HEK293 (cell line): ENCODE data around the gene HOXC5.

Experiments
- CTCF ChIA-PET: fragments of 350-600 bp; formaldehyde crosslinking; extraction: SDS; loops from one replicate; lab custom pipeline; 2021; ENCODE audit warnings: antibody characterized with exemption; lab: Yijun Ruan, JAX
- POLR2A ChIA-PET: fragments of 300-600 bp; formaldehyde crosslinking; extraction: SDS; loops from one replicate; lab custom pipeline; 2020; ENCODE audit warnings: antibody characterized with exemption, inconsistent platforms; lab: Yijun Ruan, JAX
- H3K27ac ChIP-seq: fragments of 200-500 bp; sonication (Bioruptor generic); 2 replicates; pipeline ENCODE4 v1.5.1; 2014; ENCODE audit warnings: low read depth, low read length, control low read depth, inconsistent platforms; ENCODE audit errors: extremely low read depth
- H3K36me3 ChIP-seq, 2 experiments: fragments of 200-500 bp in 1 of 2; sonication (Bioruptor generic) in 1 of 2; 1 replicate in 1 of 2; 2 replicates in 1 of 2; pipeline ENCODE4 v1.5.1; 2014 to 2017; ENCODE audit warnings: inconsistent platforms in 2 of 2, low read length in 2 of 2; ENCODE audit not compliant: control insufficient read depth in 2 of 2, insufficient read depth in 1 of 2
- H3K4me1 ChIP-seq: fragments of 200-500 bp; sonication (Bioruptor generic); 2 replicates; pipeline ENCODE4 v1.5.1; 2014; ENCODE audit warnings: mild to moderate bottlenecking, low read length, inconsistent platforms; ENCODE audit not compliant: control insufficient read depth, insufficient read depth
- H3K4me3 ChIP-seq: 2 replicates; pipeline ENCODE4 v1.5.1; 2011; ENCODE audit warnings: low read depth, mild to moderate bottlenecking, control low read depth, low read length, moderate library complexity
- H3K9me3 ChIP-seq: fragments of 200-500 bp; sonication (Bioruptor generic); 2 replicates; pipeline ENCODE4 v1.5.1; 2014; ENCODE audit warnings: low read depth, low read length, inconsistent platforms; ENCODE audit not compliant: control insufficient read depth, insufficient read depth
- HOXD13 ChIP-seq: sonication (generic); formaldehyde crosslinking; IDR thresholded peaks from 2 replicates; pipeline ENCODE4 v1.8.0; 2022; ENCODE audit warnings: missing genetic modification reagents, borderline replicate concordance
- PRDM1 ChIP-seq: fragments of 450-650 bp; formaldehyde crosslinking; IDR thresholded peaks from 2 replicates; pipeline ENCODE4; 2016; ENCODE audit warnings: missing biosample characterization, missing genetic modification characterization
- PRDM4 ChIP-seq: fragments of 450-650 bp; formaldehyde crosslinking; IDR thresholded peaks from 2 replicates; pipeline ENCODE4 v1.5.1; 2017; ENCODE audit warnings: missing biosample characterization, missing genetic modification characterization
- RBAK ChIP-seq: fragments of 450-650 bp; formaldehyde crosslinking; IDR thresholded peaks from 2 replicates; pipeline ENCODE4 v1.5.1; 2016; ENCODE audit warnings: missing biosample characterization, missing genetic modification characterization
- REPIN1 ChIP-seq: fragments of 450-650 bp; formaldehyde crosslinking; IDR thresholded peaks from 2 replicates; pipeline ENCODE4 v1.5.1; 2017; ENCODE audit warnings: missing biosample characterization, missing genetic modification characterization, low read depth
- SETDB1 ChIP-seq: IDR thresholded peaks from one replicate; pipeline ENCODE4 v1.6.1; 2017; ENCODE audit warnings: mild to moderate bottlenecking, low read length, moderate library complexity, mixed read lengths; ENCODE audit not compliant: insufficient read length
- ZBTB10 ChIP-seq: fragments of 450-650 bp; formaldehyde crosslinking; IDR thresholded peaks from 2 replicates; pipeline ENCODE4 v1.5.1; 2016; ENCODE audit warnings: missing biosample characterization, missing genetic modification characterization
- ZBTB21 ChIP-seq: fragments of 450-650 bp; formaldehyde crosslinking; IDR thresholded peaks from 2 replicates; pipeline ENCODE4 v1.5.1; 2017; ENCODE audit warnings: missing biosample characterization, missing genetic modification characterization
- ZNF184 ChIP-seq: fragments of 450-650 bp; IDR thresholded peaks from 2 replicates; pipeline ENCODE4 v1.5.1; 2018; ENCODE audit warnings: missing biosample characterization, mild to moderate bottlenecking, missing genetic modification characterization
- ZNF266 ChIP-seq: fragments of 450-650 bp; formaldehyde crosslinking; IDR thresholded peaks from 2 replicates; pipeline ENCODE4 v1.5.1; 2016; ENCODE audit warnings: missing biosample characterization, missing genetic modification characterization, low read depth
- ZNF280D ChIP-seq: fragments of 450-650 bp; formaldehyde crosslinking; IDR thresholded peaks from 2 replicates; pipeline ENCODE4 v1.5.1; 2016; ENCODE audit warnings: missing biosample characterization, missing genetic modification characterization
- ZNF354C ChIP-seq: fragments of 450-650 bp; formaldehyde crosslinking; IDR thresholded peaks from 2 replicates; pipeline ENCODE4 v1.5.1; 2016; ENCODE audit warnings: missing biosample characterization, missing genetic modification characterization, low read depth, borderline replicate concordance
- ZNF416 ChIP-seq: fragments of 450-650 bp; formaldehyde crosslinking; IDR thresholded peaks from 2 replicates; pipeline ENCODE4 v1.5.1; 2016; ENCODE audit warnings: missing biosample characterization, missing genetic modification characterization
- ZNF544 ChIP-seq: fragments of 450-650 bp; formaldehyde crosslinking; IDR thresholded peaks from 2 replicates; pipeline ENCODE4 v1.5.0; 2017; ENCODE audit warnings: missing biosample characterization, missing genetic modification characterization
- ZNF560 ChIP-seq: fragments of 450-650 bp; formaldehyde crosslinking; IDR thresholded peaks from 2 replicates; pipeline ENCODE4 v1.5.1; 2017; ENCODE audit warnings: missing biosample characterization, missing genetic modification characterization, borderline replicate concordance
- ZNF610 ChIP-seq: fragments of 450-650 bp; formaldehyde crosslinking; IDR thresholded peaks from 2 replicates; pipeline ENCODE4 v1.5.1; 2016; ENCODE audit warnings: missing biosample characterization, missing genetic modification characterization, borderline replicate concordance
- ZNF629 ChIP-seq: fragments of 450-650 bp; formaldehyde crosslinking; IDR thresholded peaks from 2 replicates; pipeline ENCODE4 v1.5.1; 2017; ENCODE audit warnings: missing biosample characterization, missing genetic modification characterization
- ZNF639 ChIP-seq: fragments of 450-650 bp; formaldehyde crosslinking; IDR thresholded peaks from 2 replicates; pipeline ENCODE4 v1.5.1; 2016; ENCODE audit warnings: missing biosample characterization, missing genetic modification characterization
- ZNF654 ChIP-seq: fragments of 450-650 bp; formaldehyde crosslinking; IDR thresholded peaks from 2 replicates; pipeline ENCODE4 v1.5.1; 2016; ENCODE audit warnings: low read depth, missing biosample characterization, missing genetic modification characterization
- ZNF704 ChIP-seq: fragments of 450-650 bp; formaldehyde crosslinking; IDR thresholded peaks from 2 replicates; pipeline ENCODE4 v1.5.1; 2016; ENCODE audit warnings: missing biosample characterization, missing genetic modification characterization
- ZSCAN30 ChIP-seq: fragments of 450-650 bp; IDR thresholded peaks from 2 replicates; pipeline ENCODE4 v1.5.1; 2018; ENCODE audit warnings: missing biosample characterization, mild to moderate bottlenecking, missing genetic modification characterization, moderate library complexity
- TF ChIP-seq, protein P1 (sequence below): fragments of 450-650 bp; formaldehyde crosslinking; IDR thresholded peaks from 2 replicates; pipeline ENCODE4 v1.5.1; 2017; ENCODE audit warnings: missing biosample characterization, missing genetic modification characterization

HOXC5 gene

GRCh38 chr12:54004063-54004840 lies 28.6 kb upstream of the HOXC5 start (continued):
- no peak for TF ChIP-seq ZNF704 (tag by site-specific recombination)
- TF ChIP-seq PRDM1 (tag by site-specific recombination), result no peak
- no peak for TF ChIP-seq ZNF544 (tag by site-specific recombination)
- no peak for TF ChIP-seq ZNF416 (tag by site-specific recombination)
- TF ChIP-seq ZNF266 (tag by site-specific recombination), result no peak
- TF ChIP-seq SETDB1, result no peak
- TF ChIP-seq ZNF629 (tag by site-specific recombination), result no peak
- 0 out of 2 replicates have a peak, but pooled peaks have one; percentile 24 for TF ChIP-seq ZBTB10
- TF ChIP-seq ZNF654 (tag by site-specific recombination), result no peak
- TF ChIP-seq, protein P1, sequence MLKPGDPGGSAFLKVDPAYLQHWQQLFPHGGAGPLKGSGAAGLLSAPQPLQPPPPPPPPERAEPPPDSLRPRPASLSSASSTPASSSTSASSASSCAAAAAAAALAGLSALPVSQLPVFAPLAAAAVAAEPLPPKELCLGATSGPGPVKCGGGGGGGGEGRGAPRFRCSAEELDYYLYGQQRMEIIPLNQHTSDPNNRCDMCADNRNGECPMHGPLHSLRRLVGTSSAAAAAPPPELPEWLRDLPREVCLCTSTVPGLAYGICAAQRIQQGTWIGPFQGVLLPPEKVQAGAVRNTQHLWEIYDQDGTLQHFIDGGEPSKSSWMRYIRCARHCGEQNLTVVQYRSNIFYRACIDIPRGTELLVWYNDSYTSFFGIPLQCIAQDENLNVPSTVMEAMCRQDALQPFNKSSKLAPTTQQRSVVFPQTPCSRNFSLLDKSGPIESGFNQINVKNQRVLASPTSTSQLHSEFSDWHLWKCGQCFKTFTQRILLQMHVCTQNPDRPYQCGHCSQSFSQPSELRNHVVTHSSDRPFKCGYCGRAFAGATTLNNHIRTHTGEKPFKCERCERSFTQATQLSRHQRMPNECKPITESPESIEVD, result no peak

DNA sequence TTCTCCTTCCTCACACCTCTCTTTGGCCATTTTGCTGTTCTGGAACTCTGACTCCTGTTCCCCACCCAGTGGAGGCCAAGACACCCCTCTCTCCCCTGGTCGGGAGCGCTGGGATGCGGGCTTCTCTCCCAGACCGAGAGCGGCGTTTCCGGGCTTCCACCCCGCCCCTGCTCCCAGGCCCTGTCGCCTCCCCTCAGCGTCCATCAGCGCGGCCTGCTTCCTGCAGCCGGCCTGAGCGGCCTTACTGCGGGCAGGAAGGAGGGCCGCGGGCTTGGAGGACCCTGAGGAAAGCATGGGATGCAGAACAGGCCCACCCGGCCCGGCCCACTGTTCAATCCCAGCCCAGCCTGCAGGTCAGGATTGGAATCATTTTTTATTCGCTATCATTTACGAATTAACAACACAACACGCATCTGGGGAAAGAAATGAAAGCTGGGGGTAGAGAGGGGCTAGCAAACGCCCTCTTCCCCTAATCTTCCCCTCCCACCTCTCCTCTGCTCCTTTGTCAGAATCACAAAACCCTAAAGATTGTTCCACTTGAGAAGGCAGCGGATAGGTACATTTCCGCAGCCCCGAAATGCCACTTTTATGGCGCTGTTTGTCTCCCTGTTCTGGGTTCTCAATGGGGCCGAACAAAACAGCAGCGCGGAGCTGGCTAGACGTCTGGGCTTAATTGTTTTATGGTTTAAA lies 27.9 kb upstream of the HOXC5 start:
- peaks cover 32% of the 10 kb centered on the region for H3K4me1 ChIP-seq
- peaks cover 8 to 15% of the 10 kb centered on the region in 2 experiments; a peak in 2 of 3 replicates for H3K36me3 ChIP-seq
- no peak overlapping the region for H3K27ac ChIP-seq
- no peaks in the 10 kb centered on the region for H3K9me3 ChIP-seq
- no peak overlapping the region for H3K4me3 ChIP-seq
- CTCF ChIA-PET, result interaction anchor here (0.7 to 7.9 kb wide), 16 partner anchors 12 to 409 kb away, joined by 3 to 111 read pairs (median 6); partner anchors contain the start of genes HOXC10 and SMUG1
- POLR2A ChIA-PET, result no interaction called here
- TF ChIP-seq RBAK (tag by site-specific recombination), result no peak
- TF ChIP-seq ZNF184, result no peak
- no peak for TF ChIP-seq ZSCAN30 (tag by site-specific recombination)
- no peak for TF ChIP-seq PRDM1 (tag by site-specific recombination)
- TF ChIP-seq ZNF639, result no peak
- TF ChIP-seq PRDM4 (tag by site-specific recombination), result no peak
- TF ChIP-seq HOXD13, result no peak
- TF ChIP-seq ZNF560 (tag by site-specific recombination), result no peak
- no peak for TF ChIP-seq REPIN1
- no peak for TF ChIP-seq ZNF354C (tag by site-specific recombination)
- TF ChIP-seq ZNF280D (tag by site-specific recombination), result no peak
- TF ChIP-seq ZNF610 (tag by site-specific recombination), result no peak
- TF ChIP-seq ZBTB21 (tag by site-specific recombination), result no peak
